ENCODE measurements around the gene MAGEA4. TPM values are rescaled to one million over a fixed set of nuclear protein-coding genes. Genes with fewer than 3 reads are reported as not detected.

Gene MAGEA4
- total and polyA plus RNA-seq, 8 donors: not detected

GRCh38 chrX:151919610-151920009, 6.9 kb downstream of the MAGEA4 start:
- no peak for TF ChIP-seq CTCF (IDR thresholded peaks at IDR 0.05)
- ATAC-seq: no peak
- no peak for DNase-seq
- H3K4me3 ChIP-seq: no peak overlapping the region
- H3K9me3 ChIP-seq: no peaks in the 10 kb centered on the region
- intact Hi-C loops (cut with DNase I): no loop called here
- H3K27me3 ChIP-seq: no peaks in the 10 kb centered on the region
- H3K27ac ChIP-seq: no peak overlapping the region
- H3K36me3 ChIP-seq: no peaks in the 10 kb centered on the region
- no peaks in the 10 kb centered on the region for H3K4me1 ChIP-seq

GRCh38 chrX:151920101-151920500, 7.4 kb downstream of the MAGEA4 start:
- no peak for TF ChIP-seq CTCF (IDR thresholded peaks at IDR 0.05)
- H3K4me3 ChIP-seq: no peak overlapping the region
- H3K27me3 ChIP-seq: no peaks in the 10 kb centered on the region
- no peaks in the 10 kb centered on the region for H3K36me3 ChIP-seq
- no peaks in the 10 kb centered on the region for H3K9me3 ChIP-seq
- DNase-seq (no peak), ATAC-seq (no peak)
- H3K27ac ChIP-seq: no peak overlapping the region
- H3K4me1 ChIP-seq: no peaks in the 10 kb centered on the region
- intact Hi-C loops (cut with DNase I): no loop called here

- TF ChIP-seq CTCF (IDR thresholded peaks at IDR 0.05): no peak
- no peak for ATAC-seq
- intact Hi-C loops (cut with DNase I): no loop called here
- no peaks in the 10 kb centered on the region for H3K9me3 ChIP-seq
- H3K36me3 ChIP-seq: no peaks in the 10 kb centered on the region
- no peak overlapping the region for H3K4me3 ChIP-seq
- no peaks in the 10 kb centered on the region for H3K4me1 ChIP-seq
- no peak for DNase-seq
- no peaks in the 10 kb centered on the region for H3K27me3 ChIP-seq
- H3K27ac ChIP-seq: no peak overlapping the region
Observed at GRCh38 chrX:151920530-151920929, 7.8 kb downstream of the MAGEA4 start.

GRCh38 chrX:151921292-151921691, 8.6 kb downstream of the MAGEA4 start:
- ATAC-seq: no peak

GRCh38 chrX:151921866-151922265, 9.2 kb downstream of the MAGEA4 start:
- no peaks in the 10 kb centered on the region for H3K36me3 ChIP-seq
- DNase-seq (no peak), ATAC-seq (no peak)
- no peak overlapping the region for H3K27ac ChIP-seq
- no peaks in the 10 kb centered on the region for H3K9me3 ChIP-seq
- no peaks in the 10 kb centered on the region for H3K27me3 ChIP-seq
- H3K4me1 ChIP-seq: no peaks in the 10 kb centered on the region
- no peak for TF ChIP-seq CTCF (IDR thresholded peaks at IDR 0.05)
- intact Hi-C loops (cut with DNase I): no loop called here
- H3K4me3 ChIP-seq: no peak overlapping the region

More at GRCh38 chrX:151921292-151921691, 8.6 kb downstream of the MAGEA4 start:
- no peaks in the 10 kb centered on the region for H3K4me1 ChIP-seq
- TF ChIP-seq CTCF (IDR thresholded peaks at IDR 0.05): no peak
- H3K9me3 ChIP-seq: no peaks in the 10 kb centered on the region
- H3K27ac ChIP-seq: no peak overlapping the region
- no peaks in the 10 kb centered on the region for H3K36me3 ChIP-seq
- DNase-seq: no peak
- H3K27me3 ChIP-seq: no peaks in the 10 kb centered on the region
- no peak overlapping the region for H3K4me3 ChIP-seq
- intact Hi-C loops (cut with DNase I): no loop called here

Measured in left lung (tissue), 10 donors.